Erythroblast (primary cell): ENCODE results near the gene MTX2.

ENCODE experiments used
- GATA1 ChIP-seq: IDR thresholded peaks from 2 replicates; pipeline ENCODE4 v1.6.1; 2011; ENCODE audit warnings: low read depth, mild to moderate bottlenecking, control low read depth, low read length, moderate library complexity
- POLR2A ChIP-seq: IDR thresholded peaks from 2 replicates; pipeline ENCODE4 v1.6.1; 2011; ENCODE audit warnings: mild to moderate bottlenecking, low read length

GRCh38 chr2:176285321-176285720 is 16.1 kb downstream of the MTX2 start:
- TF ChIP-seq POLR2A (no peak), GATA1 (no peak)
